ENCODE measurements around the gene LCOR. TPM values are rescaled to one million over a fixed set of nuclear protein-coding genes. Genes with fewer than 3 reads are reported as not detected.
"Not testable (repeated sequence)": the region's sequence is repeated elsewhere in the genome, so short reads cannot be mapped to it uniquely, and the experiment has no call there.

LCOR gene
- total RNA-seq, 2 donors from 2014 or later = 58.6 to 73.1 TPM

DNA sequence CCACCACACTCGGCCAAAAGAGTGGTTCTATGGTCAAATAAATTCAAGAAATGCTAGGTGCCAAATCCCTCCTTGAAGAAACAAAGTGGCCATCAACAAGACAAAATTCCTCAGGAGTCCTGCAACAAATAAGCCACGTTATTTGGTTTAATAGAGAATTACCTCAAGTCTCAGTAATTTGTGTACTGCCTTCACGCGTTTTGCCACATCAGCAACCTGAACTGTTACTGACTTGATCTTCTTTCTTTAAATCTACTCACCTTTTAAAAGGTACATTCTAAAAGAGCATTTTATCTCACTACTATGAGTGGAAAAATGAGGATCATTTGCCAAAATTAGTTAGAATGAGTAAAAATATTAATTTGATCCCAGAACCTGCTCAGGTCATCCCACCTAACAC is 34.6 kb upstream of the LCOR start:
- Histone ChIP-seq H3K9me3 (no peaks in the 10 kb centered on the region), H3K36me3 (no peaks in the 10 kb centered on the region), H3K27me3 (no peaks in the 10 kb centered on the region), H3K4me1 (no peaks in the 10 kb centered on the region), H3K4me3 (no peak overlapping the region), H3K9ac (ENCODE audit: low read depth in 2 of 2, low read length in 2 of 2) (no peak overlapping the region), H3K27ac (no peak overlapping the region)
- intact Hi-C loops (cut with DNase I) = no loop called here
- TF ChIP-seq, protein P1, sequence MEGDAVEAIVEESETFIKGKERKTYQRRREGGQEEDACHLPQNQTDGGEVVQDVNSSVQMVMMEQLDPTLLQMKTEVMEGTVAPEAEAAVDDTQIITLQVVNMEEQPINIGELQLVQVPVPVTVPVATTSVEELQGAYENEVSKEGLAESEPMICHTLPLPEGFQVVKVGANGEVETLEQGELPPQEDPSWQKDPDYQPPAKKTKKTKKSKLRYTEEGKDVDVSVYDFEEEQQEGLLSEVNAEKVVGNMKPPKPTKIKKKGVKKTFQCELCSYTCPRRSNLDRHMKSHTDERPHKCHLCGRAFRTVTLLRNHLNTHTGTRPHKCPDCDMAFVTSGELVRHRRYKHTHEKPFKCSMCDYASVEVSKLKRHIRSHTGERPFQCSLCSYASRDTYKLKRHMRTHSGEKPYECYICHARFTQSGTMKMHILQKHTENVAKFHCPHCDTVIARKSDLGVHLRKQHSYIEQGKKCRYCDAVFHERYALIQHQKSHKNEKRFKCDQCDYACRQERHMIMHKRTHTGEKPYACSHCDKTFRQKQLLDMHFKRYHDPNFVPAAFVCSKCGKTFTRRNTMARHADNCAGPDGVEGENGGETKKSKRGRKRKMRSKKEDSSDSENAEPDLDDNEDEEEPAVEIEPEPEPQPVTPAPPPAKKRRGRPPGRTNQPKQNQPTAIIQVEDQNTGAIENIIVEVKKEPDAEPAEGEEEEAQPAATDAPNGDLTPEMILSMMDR (IDR thresholded peaks at IDR 0.05) = no peak
- no peak for DNase-seq

DNA sequence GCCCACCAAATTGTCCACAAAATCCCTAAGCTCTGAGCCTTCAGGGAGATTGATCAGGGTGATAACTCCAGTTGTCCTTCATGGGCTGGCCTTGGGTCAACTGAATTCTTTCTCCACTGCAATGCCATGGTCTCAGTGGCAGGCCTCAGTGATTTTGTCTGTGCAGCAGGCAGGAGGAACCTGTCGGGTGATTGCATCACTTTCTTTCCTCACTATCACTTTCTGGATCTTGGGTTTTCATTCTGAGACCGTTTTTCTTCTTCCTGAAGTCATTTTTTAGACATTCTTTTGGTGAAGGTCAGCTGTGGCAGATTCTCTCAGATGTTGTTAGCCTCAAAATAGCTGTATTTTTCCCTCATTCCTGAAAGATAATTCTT is 28.8 kb upstream of the LCOR start:
- Histone ChIP-seq H3K9me3 (no peaks in the 10 kb centered on the region), H3K27ac (no peak overlapping the region), H3K4me1 (no peaks in the 10 kb centered on the region), H3K9ac (ENCODE audit: low read depth in 2 of 2, low read length in 2 of 2) (no peak overlapping the region), H3K36me3 (no peaks in the 10 kb centered on the region), H3K4me3 (no peak overlapping the region), H3K27me3 (no peaks in the 10 kb centered on the region)
- TF ChIP-seq, protein P1 (IDR thresholded peaks at IDR 0.05) = no peak
- no peak for DNase-seq
- intact Hi-C loops (cut with DNase I) = no loop called here

DNA sequence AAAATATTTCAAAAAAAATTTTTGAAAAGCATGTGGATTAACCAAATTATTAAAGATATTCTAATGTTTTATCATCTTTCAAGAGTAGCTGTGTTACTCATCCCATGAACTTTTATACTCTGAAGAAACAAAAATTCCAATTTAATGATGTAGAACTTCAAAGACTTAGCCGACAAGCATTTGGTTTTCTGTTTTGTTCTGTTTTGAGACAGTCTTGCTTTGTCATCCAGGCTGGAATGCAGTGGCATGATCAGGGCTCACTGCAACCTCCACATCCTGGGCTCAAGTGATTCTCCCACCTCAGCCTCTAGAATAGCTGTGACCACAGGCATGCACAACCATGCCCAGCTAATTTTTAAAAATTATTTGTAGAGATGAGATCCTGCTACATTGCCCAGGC is 17.8 kb upstream of the LCOR start:
- Histone ChIP-seq H3K36me3 (no peaks in the 10 kb centered on the region), H3K27me3 (no peaks in the 10 kb centered on the region), H3K4me1 (no peaks in the 10 kb centered on the region), H3K4me3 (no peak overlapping the region), H3K27ac (no peak overlapping the region), H3K9me3 (no peaks in the 10 kb centered on the region), H3K9ac (ENCODE audit: low read depth in 2 of 2, low read length in 2 of 2) (no peak overlapping the region)
- intact Hi-C loops (cut with DNase I) = no loop called here
- no peak for DNase-seq
- TF ChIP-seq, protein P1 (IDR thresholded peaks at IDR 0.05) = no peak

DNA sequence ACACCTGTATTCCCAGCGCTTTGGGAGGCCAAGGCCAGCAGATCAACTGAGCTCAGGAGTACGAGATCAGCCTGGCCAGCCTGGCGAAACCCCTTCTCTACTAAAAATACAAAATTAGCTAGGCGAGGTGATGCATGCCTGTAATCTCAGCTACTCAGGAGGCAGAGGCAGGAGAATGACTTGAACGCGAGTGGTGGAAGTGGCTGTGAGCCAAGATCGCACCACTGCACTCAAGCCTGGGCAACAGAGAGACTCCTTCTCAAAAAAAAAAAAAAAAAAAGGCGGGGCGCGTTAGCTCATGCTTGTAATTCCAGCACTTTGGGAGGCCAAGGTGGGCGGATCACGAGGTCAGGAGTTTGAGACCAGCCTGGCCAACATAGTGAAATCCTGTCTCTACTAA is 13.1 kb upstream of the LCOR start:
- H3K27ac ChIP-seq; H3K4me1 ChIP-seq; H3K9ac ChIP-seq (ENCODE audit: low read depth in 2 of 2, low read length in 2 of 2); DNase-seq; H3K4me3 ChIP-seq; H3K36me3 ChIP-seq; H3K27me3 ChIP-seq; intact Hi-C loops (cut with DNase I); H3K9me3 ChIP-seq: not testable (repeated sequence)

DNA sequence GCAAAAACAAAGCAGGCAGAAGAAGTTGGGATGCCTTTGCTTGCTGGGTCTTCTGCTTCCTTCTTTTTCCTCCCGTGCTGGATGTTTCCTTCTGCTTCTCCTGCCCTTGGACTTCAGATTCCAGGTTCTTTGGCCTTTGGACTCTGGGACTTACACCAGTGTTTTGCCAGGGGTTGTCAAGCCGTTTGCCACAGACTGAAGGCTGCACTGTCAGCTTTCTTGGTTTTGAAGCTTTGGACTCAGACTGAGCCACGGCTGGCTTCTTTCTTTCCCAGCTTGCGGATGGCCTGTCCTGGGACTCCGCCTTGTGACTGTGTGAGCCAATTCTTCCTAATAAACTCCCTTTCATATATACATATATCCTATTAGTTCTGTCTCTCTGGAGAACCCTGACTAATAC is 11.3 kb upstream of the LCOR start:
- H3K27ac ChIP-seq = no peak overlapping the region
- intact Hi-C loops (cut with DNase I) = no loop called here
- no peaks in the 10 kb centered on the region for H3K4me1 ChIP-seq
- TF ChIP-seq, protein P1 (IDR thresholded peaks at IDR 0.05) = no peak
- no peak overlapping the region for H3K4me3 ChIP-seq
- H3K27me3 ChIP-seq = no peaks in the 10 kb centered on the region
- no peaks in the 10 kb centered on the region for H3K36me3 ChIP-seq
- no peak overlapping the region for H3K9ac ChIP-seq (ENCODE audit: low read depth in 2 of 2, low read length in 2 of 2)
- DNase-seq = no peak
- no peaks in the 10 kb centered on the region for H3K9me3 ChIP-seq

DNA sequence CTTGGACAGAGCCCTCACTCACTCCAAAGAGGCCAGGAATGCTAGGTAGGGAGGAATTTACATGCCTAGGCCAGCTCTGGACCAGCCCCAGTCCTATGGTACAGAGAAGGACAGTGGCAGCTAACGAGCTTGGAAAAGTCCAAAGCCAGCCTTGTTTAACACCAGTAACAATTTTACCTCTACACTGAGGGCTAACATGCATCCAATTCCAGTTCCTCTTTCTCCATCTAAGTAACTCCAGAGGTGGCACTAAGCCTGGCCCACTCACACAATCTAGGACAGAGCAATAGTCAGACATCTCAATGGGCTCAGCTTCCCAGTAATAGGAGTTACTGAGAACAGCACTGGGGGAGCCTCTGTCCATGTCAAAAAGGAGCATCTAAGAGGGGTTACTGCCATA is 5.7 kb upstream of the LCOR start:
- TF ChIP-seq, protein P1 (IDR thresholded peaks at IDR 0.05) = no peak
- no peaks in the 10 kb centered on the region for H3K36me3 ChIP-seq
- H3K4me1 ChIP-seq = no peaks in the 10 kb centered on the region
- H3K27me3 ChIP-seq = no peaks in the 10 kb centered on the region
- no peak overlapping the region for H3K4me3 ChIP-seq
- intact Hi-C loops (cut with DNase I) = loop anchor here (5.0 kb wide), 1 partner anchor 184 kb away; no protein-coding TSS in a partner anchor
- H3K9ac ChIP-seq (ENCODE audit: low read depth in 2 of 2, low read length in 2 of 2) = no peak overlapping the region
- no peak overlapping the region for H3K27ac ChIP-seq
- H3K9me3 ChIP-seq = no peaks in the 10 kb centered on the region
- no peak for DNase-seq

Data from colonic mucosa (tissue), 4 donors.